Activated B cell treated with CpG ODN at 0.5 μM for 24 hours (primary cell): ENCODE data around the gene COG8. TPM values are rescaled to one million over a fixed set of nuclear protein-coding genes. Genes with fewer than 3 reads are reported as not detected.

Experiments used
- ATAC-seq: fragments of 200-7000 bp; cut with Tn5 transposase; one replicate; pipeline ENCODE4 v1.10.0; 2021; ENCODE audit warnings: low read depth, mild to moderate bottlenecking, moderate library complexity
- CTCF ChIA-PET: fragments of 350-600 bp; sonication (Branson Sonifier 250); formaldehyde crosslinking; loops from one replicate; lab custom pipeline; 2021; ENCODE audit warnings: antibody characterized with exemption; lab: Charles Lee
- POLR2A ChIA-PET: fragments of 350-600 bp; sonication (Branson Sonifier 250); formaldehyde crosslinking; loops from one replicate; lab custom pipeline; 2021; ENCODE audit warnings: antibody characterized with exemption; lab: Charles Lee
- DNase-seq: peaks from one replicate; pipeline ENCODE4 v3.0.0; 2022
- H3K27ac Mint-ChIP-seq: one replicate; pipeline ENCODE4 v1.8.0; 2020; ENCODE audit warnings: mixed read lengths
- H3K27me3 Mint-ChIP-seq: one replicate; pipeline ENCODE4 v1.8.0; 2021; ENCODE audit warnings: mixed read lengths
- H3K36me3 Mint-ChIP-seq: one replicate; pipeline ENCODE4 v1.8.0; 2021; ENCODE audit warnings: low read depth, mixed read lengths
- H3K4me1 Mint-ChIP-seq: one replicate; pipeline ENCODE4 v1.8.0; 2021; ENCODE audit warnings: mixed read lengths
- H3K4me3 Mint-ChIP-seq: one replicate; pipeline ENCODE4 v1.8.0; 2020; ENCODE audit warnings: mild to moderate bottlenecking, mixed read lengths
- H3K9me3 Mint-ChIP-seq: one replicate; pipeline ENCODE4 v1.8.0; 2020; ENCODE audit warnings: mixed read lengths
- CTCF ChIP-seq: fragments of 200-600 bp; IDR thresholded peaks from one replicate; pipeline ENCODE4 v1.8.0; 2022; ENCODE audit warnings: antibody characterized with exemption, mild to moderate bottlenecking
- intact Hi-C: fragments of 100-400 bp; cut with micrococcal nuclease; formaldehyde crosslinking; loops from one replicate; pipeline ENCODE4 v1.15.1; 2024
- total RNA-seq: library from RNA; stranded (reverse); gene quantifications from 2 replicates; pipeline ENCODE4 v1.2.3, GENCODE V29; 2022

COG8 gene
- total RNA-seq, 1 donor from 2014 or later, result 45.4 TPM

- DNase-seq, result no peak
- POLR2A ChIA-PET, result no interaction called here
- Mint-ChIP-seq H3K36me3 (peaks cover 7% of the 10 kb centered on the region), H3K4me3 (no peak overlapping the region), H3K27me3 (no peaks in the 10 kb centered on the region), H3K27ac (no peak overlapping the region), H3K4me1 (peaks cover 13% of the 10 kb centered on the region), H3K9me3 (no peaks in the 10 kb centered on the region)
- no peak for TF ChIP-seq CTCF
- ATAC-seq, result no peak
- CTCF ChIA-PET, result no interaction called here
- intact Hi-C loops, result no loop called here
Measured at GRCh38 chr16:69307856-69308255, 31.5 kb downstream of the COG8 start.

GRCh38 chr16:69307091-69307490 is 32.3 kb downstream of the COG8 start:
- Mint-ChIP-seq H3K36me3 (peaks cover 4% of the 10 kb centered on the region), H3K9me3 (no peaks in the 10 kb centered on the region), H3K4me1 (peaks cover 14% of the 10 kb centered on the region), H3K4me3 (no peak overlapping the region), H3K27me3 (no peaks in the 10 kb centered on the region), H3K27ac (no peak overlapping the region)
- ATAC-seq (no peak), DNase-seq (no peak)
- intact Hi-C loops, result no loop called here
- ChIA-PET POLR2A (interaction anchor here (0.6 kb wide), 1 partner anchor 24 kb away, joined by 16 read pairs; no protein-coding TSS in a partner anchor), CTCF (no interaction called here)
- no peak for TF ChIP-seq CTCF

- no peaks in the 10 kb centered on the region for H3K9me3 Mint-ChIP-seq
- H3K4me1 Mint-ChIP-seq, result peaks cover 10% of the 10 kb centered on the region
- H3K27ac Mint-ChIP-seq, result no peak overlapping the region
- no peaks in the 10 kb centered on the region for H3K27me3 Mint-ChIP-seq
- POLR2A ChIA-PET, result interaction anchor here (0.7 kb wide), 1 partner anchor 1013 kb away, joined by 3 read pairs; no protein-coding TSS in a partner anchor
- CTCF ChIA-PET, result no interaction called here
- DNase-seq (no peak), ATAC-seq (no peak)
- intact Hi-C loops, result no loop called here
- no peak for TF ChIP-seq CTCF
- H3K36me3 Mint-ChIP-seq, result no peaks in the 10 kb centered on the region
- no peak overlapping the region for H3K4me3 Mint-ChIP-seq
Measured at GRCh38 chr16:69306031-69306430, 33.3 kb downstream of the COG8 start.

- TF ChIP-seq CTCF, result no peak
- H3K4me3 Mint-ChIP-seq, result no peak overlapping the region
- POLR2A ChIA-PET, result interaction anchor here (0.7 kb wide), 1 partner anchor 232 kb away, joined by 3 read pairs; no protein-coding TSS in a partner anchor
- no peak for DNase-seq
- H3K27ac Mint-ChIP-seq, result no peak overlapping the region
- H3K4me1 Mint-ChIP-seq, result peaks cover 3% of the 10 kb centered on the region
- no peaks in the 10 kb centered on the region for H3K9me3 Mint-ChIP-seq
- CTCF ChIA-PET, result interaction anchor here (0.7 kb wide), 1 partner anchor 94 kb away, joined by 3 read pairs; no protein-coding TSS in a partner anchor
- no peak for ATAC-seq
- H3K27me3 Mint-ChIP-seq, result no peaks in the 10 kb centered on the region
- intact Hi-C loops, result no loop called here
- H3K36me3 Mint-ChIP-seq, result peaks cover 11% of the 10 kb centered on the region
Measured at GRCh38 chr16:69302301-69302700, 37.1 kb downstream of the COG8 start.

DNA sequence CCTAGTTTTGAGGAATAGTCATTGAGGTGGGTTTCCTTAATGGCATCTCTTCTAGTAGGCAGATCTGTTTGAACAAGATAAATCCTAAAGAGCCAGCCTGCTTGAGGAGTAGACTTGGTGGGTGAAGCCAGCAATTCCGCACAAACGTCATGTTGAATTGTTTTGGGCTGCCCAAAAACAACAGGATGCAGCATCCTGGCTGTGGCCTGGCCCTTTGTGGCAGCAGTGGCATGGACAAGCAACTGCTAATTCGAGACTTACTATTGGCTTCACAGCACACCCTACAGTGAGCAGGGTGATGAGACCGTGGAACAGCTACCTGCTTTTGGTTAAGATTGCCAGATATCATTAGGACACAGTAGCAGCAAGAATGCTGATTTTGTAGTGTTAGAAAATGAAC is 37.5 kb downstream of the COG8 start:
- ATAC-seq (no peak), DNase-seq (no peak)
- intact Hi-C loops, result no loop called here
- peaks cover 3% of the 10 kb centered on the region for H3K4me1 Mint-ChIP-seq
- CTCF ChIA-PET, result interaction anchor here (1.3 kb wide), 1 partner anchor 94 kb away, joined by 3 read pairs; no protein-coding TSS in a partner anchor
- no peak for TF ChIP-seq CTCF
- H3K4me3 Mint-ChIP-seq, result no peak overlapping the region
- H3K9me3 Mint-ChIP-seq, result no peaks in the 10 kb centered on the region
- H3K27ac Mint-ChIP-seq, result no peak overlapping the region
- peaks cover 11% of the 10 kb centered on the region for H3K36me3 Mint-ChIP-seq
- POLR2A ChIA-PET, result no interaction called here
- H3K27me3 Mint-ChIP-seq, result no peaks in the 10 kb centered on the region
